Prostate gland (tissue), 2 donors: ENCODE measurements around the gene GREB1. TPM values are rescaled to one million over a fixed set of nuclear protein-coding genes. Genes with fewer than 3 reads are reported as not detected.

Source experiments
- DNase-seq: peaks from one replicate; pipeline ENCODE4 v3.0.0-alpha.2; 2019; ENCODE audit warnings: low spot score
- H3K27ac ChIP-seq, 2 donors: fragments of 200-600 bp; sonication (generic); 2 replicates each; pipeline ENCODE4 v1.5.1; 2017 to 2019
- H3K27me3 ChIP-seq: fragments of 200-600 bp; sonication (generic); replicated peaks from 2 replicates; pipeline ENCODE4 v1.5.1; 2019; ENCODE audit not compliant: insufficient read depth
- H3K36me3 ChIP-seq, 2 donors: fragments of 200-600 bp; sonication (generic); 1 replicate in 1 of 2; 2 replicates in 1 of 2; pipeline versions ENCODE4 v1.5.1 to v1.8.1; 2017 to 2019
- H3K4me1 ChIP-seq: fragments of 200-600 bp; sonication (generic); replicated peaks from 2 replicates; pipeline ENCODE4 v1.5.1; 2019
- H3K4me3 ChIP-seq, 2 donors: fragments of 200-600 bp; sonication (generic); 2 replicates each; pipeline ENCODE4 v1.5.1; 2017 to 2019
- H3K9me3 ChIP-seq: fragments of 200-600 bp; sonication (generic); 2 replicates; pipeline ENCODE4 v1.5.1; 2017
- CTCF ChIP-seq, 4 experiments: fragments of 200-600 bp in 2 of 4; fragments of 450-650 bp in 2 of 4; sonication (generic) in 2 of 4; IDR thresholded peaks; 1 replicate in 3 of 4; 2 replicates in 1 of 4; pipeline ENCODE4 v1.5.1; 2016 to 2019; ENCODE audit warnings: antibody characterized with exemption in 4 of 4, mild to moderate bottlenecking in 2 of 4, moderate library complexity in 2 of 4
- POLR2A ChIP-seq: fragments of 450-650 bp; IDR thresholded peaks from one replicate; pipeline ENCODE4 v1.6.1; 2016; ENCODE audit warnings: antibody characterized with exemption, mild to moderate bottlenecking
- POLR2AphosphoS5 ChIP-seq: sonication (generic); formaldehyde crosslinking; IDR thresholded peaks from one replicate; pipeline ENCODE4 v1.6.1; 2017; ENCODE audit warnings: antibody characterized with exemption
- WGBS: methylation state at CpG from one replicate; pipeline ENCODE4 v1.1.5; 2018; 5-methylcytosine and 5-hydroxymethylcytosine counted together
- intact Hi-C: fragments of 100-400 bp; cut with DNase I; formaldehyde crosslinking; loops from one replicate; pipeline ENCODE4 v1.14.2; 2022
- total RNA-seq, 2 donors: library from RNA; depleted of rRNA; stranded (reverse); fragments of >200 nt; gene quantifications; one replicate each; pipeline ENCODE4 v1.1.0, GENCODE V29; 2016

GREB1 gene
- total RNA-seq, 2 donors from 2014 or later, result 224 to 392 TPM

DNA sequence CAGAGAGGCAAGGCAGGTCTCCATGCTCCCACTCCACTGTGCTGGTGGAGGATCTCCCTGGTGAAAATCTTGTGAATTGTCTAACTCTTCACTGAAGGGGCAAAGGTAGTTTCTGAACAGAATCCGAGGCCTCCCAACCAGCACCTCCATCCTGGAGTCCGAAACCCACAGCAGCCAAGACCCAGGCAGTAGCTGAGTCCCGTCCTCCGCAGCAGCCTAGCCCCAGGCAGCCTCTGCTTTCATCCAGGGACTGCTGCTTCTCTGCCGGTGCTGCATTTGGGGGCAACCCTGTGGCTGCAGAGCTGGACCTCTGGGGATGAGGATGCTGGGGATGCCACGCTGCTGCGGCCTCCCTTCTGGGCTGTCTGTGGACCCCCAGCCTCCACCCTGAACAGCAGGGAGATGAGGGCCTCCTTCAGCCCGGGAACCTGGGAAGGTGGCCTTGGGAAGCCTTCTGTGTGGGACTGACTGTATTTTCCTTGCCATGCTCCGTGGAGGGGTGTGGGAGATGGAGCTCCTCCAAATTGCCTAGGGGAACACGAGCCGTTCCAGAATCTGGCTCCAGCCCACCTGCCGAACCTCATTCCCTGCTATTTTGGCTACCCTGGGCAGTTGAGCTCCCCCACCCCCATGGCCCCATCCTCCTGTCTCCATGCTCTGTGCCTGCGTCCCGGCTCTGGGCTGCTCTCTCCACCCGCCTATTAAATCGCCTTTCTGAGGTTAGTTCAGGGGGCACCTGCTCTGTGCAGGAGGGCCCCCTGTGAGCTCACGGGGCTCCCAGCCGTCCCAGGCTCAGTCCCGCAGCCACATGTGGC lies 48.2 kb downstream of the GREB1 start:
- peak overlapping the region; percentile 49 to 50 for H3K27ac ChIP-seq
- no peaks in the 10 kb centered on the region for H3K9me3 ChIP-seq

GRCh38 chr2:11582612-11582861 lies 48.7 kb downstream of the GREB1 start:
- Histone ChIP-seq H3K27me3 (no peaks in the 10 kb centered on the region), H3K4me3 (no peak overlapping the region), H3K4me1 (no peaks in the 10 kb centered on the region), H3K36me3 (peaks cover 2 to 5% of the 10 kb centered on the region in 2 donors), H3K9me3 (no peaks in the 10 kb centered on the region), H3K27ac (peak overlapping the region; percentile 49 to 50)
- WGBS, result 83% methylated on average over 11 of the region's 11 CpGs
- TF ChIP-seq POLR2AphosphoS5 (no peak), POLR2A (no peak), CTCF (IDR thresholded peaks at IDR 0.05) (no peak)
- DNase-seq, result no peak
- intact Hi-C loops, result loop anchor here (10.0 kb wide), 2 partner anchors 228 to 448 kb away; a partner anchor contains a TSS

More for the DNA sequence above, 48.2 kb downstream of the GREB1 start:
- no peaks in the 10 kb centered on the region for H3K27me3 ChIP-seq
- DNase-seq, result no peak
- H3K36me3 ChIP-seq, result peaks cover 2 to 5% of the 10 kb centered on the region in 2 donors
- H3K4me1 ChIP-seq, result no peaks in the 10 kb centered on the region
- no peak overlapping the region for H3K4me3 ChIP-seq
- intact Hi-C loops, result loop anchor here (10.0 kb wide), 2 partner anchors 227 to 447 kb away; a partner anchor contains a TSS
- TF ChIP-seq POLR2A, result no peak
- TF ChIP-seq CTCF (IDR thresholded peaks at IDR 0.05), result no peak
- WGBS, result 70% methylated on average over 19 of the region's 19 CpGs

- H3K4me1 ChIP-seq, result no peaks in the 10 kb centered on the region
- H3K27ac ChIP-seq, result peak overlapping the region; percentile 49 to 50
- TF ChIP-seq POLR2A (no peak), CTCF (IDR thresholded peaks at IDR 0.05) (peak; percentile 61 to 86 (median 74)), POLR2AphosphoS5 (peak; percentile 15)
- no peaks in the 10 kb centered on the region for H3K9me3 ChIP-seq
- WGBS, result 44% methylated on average over 19 of the region's 19 CpGs
- intact Hi-C loops, result loop anchor here (10.0 kb wide), 2 partner anchors 228 to 448 kb away; a partner anchor contains a TSS
- no peaks in the 10 kb centered on the region for H3K27me3 ChIP-seq
- H3K4me3 ChIP-seq, result no peak overlapping the region
- peak; percentile 50 for DNase-seq
- H3K36me3 ChIP-seq, result peaks cover 2 to 5% of the 10 kb centered on the region in 2 donors
These were observed 49.3 kb downstream of the GREB1 start for GRCh38 chr2:11582862-11583752.

DNA sequence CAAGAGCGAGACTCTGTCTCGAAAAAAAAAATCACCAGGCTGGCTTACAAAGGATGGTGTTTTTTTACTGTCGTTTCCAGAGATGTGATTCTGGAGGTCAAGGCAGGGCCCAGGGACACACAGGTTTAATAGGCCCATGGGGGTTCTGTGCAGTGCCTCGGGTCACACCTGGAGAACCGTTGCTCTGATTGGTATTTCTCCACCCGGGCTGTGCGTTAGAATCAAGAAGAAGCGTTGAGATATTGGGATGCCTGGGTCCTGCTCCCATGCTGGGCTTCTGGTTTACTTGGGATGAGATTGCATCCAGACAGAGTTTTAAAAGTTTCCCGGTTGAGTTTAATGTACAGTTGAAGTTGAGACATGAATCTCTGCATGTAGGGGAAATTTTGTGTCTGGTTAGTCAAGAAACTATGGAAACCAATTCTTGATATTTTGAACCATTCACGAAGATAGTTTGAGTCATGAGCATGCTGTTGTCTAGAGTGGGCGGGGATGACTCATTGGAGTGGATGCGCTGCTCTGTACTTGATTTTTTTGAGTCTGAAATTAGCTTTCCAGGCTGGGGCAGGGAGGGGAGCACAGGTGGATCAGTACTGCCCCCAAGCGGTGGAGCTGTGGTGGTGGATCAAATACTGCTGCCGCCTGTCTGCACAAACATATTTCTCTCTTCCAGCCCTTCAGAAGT lies 50.1 kb downstream of the GREB1 start:
- peaks cover 4 to 5% of the 10 kb centered on the region in 2 donors for H3K36me3 ChIP-seq
- peak overlapping the region; percentile 49 to 50 for H3K27ac ChIP-seq
- peak; percentile 50 for DNase-seq
- H3K27me3 ChIP-seq, result no peaks in the 10 kb centered on the region
- H3K4me3 ChIP-seq, result no peak overlapping the region
- H3K9me3 ChIP-seq, result no peaks in the 10 kb centered on the region
- 57% methylated on average over 14 of the region's 14 CpGs for WGBS
- no peaks in the 10 kb centered on the region for H3K4me1 ChIP-seq
- peak; percentile 72 to 87 (median 79) for TF ChIP-seq CTCF (IDR thresholded peaks at IDR 0.05)
- no peak for TF ChIP-seq POLR2A
- TF ChIP-seq POLR2AphosphoS5, result peak; percentile 35
- intact Hi-C loops, result loop anchor here (1.0 to 10.0 kb wide), 3 partner anchors 106 to 449 kb away; a partner anchor contains a TSS
